ENCODE data around the gene NIFK. TPM values are rescaled to one million over a fixed set of nuclear protein-coding genes. Genes with fewer than 3 reads are reported as not detected.
"Not testable (repeated sequence)": the region's sequence is repeated elsewhere in the genome, so short reads cannot be mapped to it uniquely, and the experiment has no call there.

NIFK gene
- total and polyA plus RNA-seq, 5 donors, result 17.9 to 26.4 (median 23.9) TPM

- no peak for DNase-seq
- H3K27me3 ChIP-seq (ENCODE audit: control insufficient read depth, insufficient read depth), result no peaks in the 10 kb centered on the region
- no peak for ATAC-seq
- 75% methylated on average over 1 of the region's 1 CpG for WGBS
- intact Hi-C loops (cut with DNase I), result no loop called here
- H3K4me1 ChIP-seq (ENCODE audit: control insufficient read depth, insufficient read depth, low read length), result no peaks in the 10 kb centered on the region
- no peak overlapping the region for H3K4me3 ChIP-seq (ENCODE audit: low read length)
- H3K9me3 ChIP-seq (ENCODE audit: control insufficient read depth, low read length), result no peaks in the 10 kb centered on the region
- no peak overlapping the region for H3K27ac ChIP-seq (ENCODE audit: low read length)
Observed at GRCh38 chr2:121766624-121767023, 29.9 kb upstream of the NIFK start.

- intact Hi-C loops (cut with DNase I), result no loop called here
- Histone ChIP-seq H3K4me3 (ENCODE audit: low read length) (no peak overlapping the region), H3K27me3 (ENCODE audit: control insufficient read depth, insufficient read depth) (no peaks in the 10 kb centered on the region), H3K27ac (ENCODE audit: low read length) (no peak overlapping the region), H3K9me3 (ENCODE audit: control insufficient read depth, low read length) (no peaks in the 10 kb centered on the region), H3K4me1 (ENCODE audit: control insufficient read depth, insufficient read depth, low read length) (no peaks in the 10 kb centered on the region)
- DNase-seq (no peak), ATAC-seq (no peak)
- 92% methylated on average over 10 of the region's 10 CpGs for WGBS
Observed at GRCh38 chr2:121764681-121765228, 28.1 kb upstream of the NIFK start.

DNA sequence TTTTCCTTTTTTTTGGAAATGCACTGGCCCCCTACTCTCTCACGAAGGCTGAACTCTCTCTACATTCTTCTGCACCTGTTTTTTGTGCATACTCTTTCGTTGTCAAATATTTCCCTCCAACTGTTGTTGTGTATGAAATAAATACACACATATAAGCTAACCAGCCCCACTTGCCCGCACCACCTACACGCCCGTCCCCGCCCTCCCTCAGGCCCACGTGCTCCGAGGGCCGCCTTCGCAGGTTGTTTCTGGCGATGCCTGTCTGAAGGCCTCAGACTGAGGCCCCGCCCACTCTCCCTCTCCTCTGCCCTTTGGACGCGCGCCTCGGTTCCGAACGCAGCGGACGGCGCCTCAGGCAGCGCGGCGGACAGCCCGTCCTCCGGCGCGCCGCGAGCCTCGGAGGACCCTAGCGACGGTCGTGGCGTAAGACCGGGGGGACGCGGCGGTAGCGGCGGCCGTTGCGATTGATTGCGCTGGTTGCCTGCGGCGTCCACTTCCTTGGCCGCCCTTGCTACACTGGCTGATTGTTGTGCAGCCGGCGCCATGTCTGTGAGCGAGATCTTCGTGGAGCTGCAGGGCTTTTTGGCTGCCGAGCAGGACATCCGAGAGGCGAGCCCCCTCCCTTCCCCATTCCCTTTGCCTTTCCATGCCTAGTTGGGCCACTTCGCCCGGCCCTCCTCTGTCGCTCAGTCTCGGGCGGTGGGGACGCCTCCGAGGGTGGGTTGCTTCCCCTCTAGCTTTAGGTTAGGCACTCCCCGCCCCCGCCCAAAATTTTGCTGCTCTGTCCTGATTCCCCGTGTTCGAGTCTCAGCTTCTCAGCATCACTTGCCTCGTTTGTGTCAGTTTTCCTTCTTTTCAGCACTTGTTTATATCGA, 18.8 kb upstream of the NIFK start, which contains the start of gene TSN:
TSN (plus strand) TSS at position 415 of the 875 bp plus-strand sequence; CDS start at position 544, 129 bp downstream.
- 0% methylated on average over 67 of the region's 67 CpGs for WGBS
- Histone ChIP-seq H3K27me3 (ENCODE audit: control insufficient read depth, insufficient read depth) (no peaks in the 10 kb centered on the region), H3K9me3 (ENCODE audit: control insufficient read depth, low read length) (no peaks in the 10 kb centered on the region), H3K4me3 (ENCODE audit: low read length) (peak within 1 kb of the TSS; percentile 84), H3K4me1 (ENCODE audit: control insufficient read depth, insufficient read depth, low read length) (no peaks in the 10 kb centered on the region), H3K27ac (ENCODE audit: low read length) (peak within 1 kb of the TSS; percentile 50)
- DNase-seq, result peak; percentile 98 to 99 (median 99)
- ATAC-seq, result peak; percentile 100
- intact Hi-C loops (cut with DNase I), result no loop called here

- Histone ChIP-seq H3K9me3 (ENCODE audit: control insufficient read depth, low read length) (no peaks in the 10 kb centered on the region), H3K27ac (ENCODE audit: low read length) (no peak overlapping the region), H3K4me3 (ENCODE audit: low read length) (peak overlapping the region; percentile 69), H3K4me1 (ENCODE audit: control insufficient read depth, insufficient read depth, low read length) (no peaks in the 10 kb centered on the region), H3K27me3 (ENCODE audit: control insufficient read depth, insufficient read depth) (no peaks in the 10 kb centered on the region)
- ATAC-seq, result no peak
- intact Hi-C loops (cut with DNase I), result no loop called here
- no peak for DNase-seq
- 2% methylated on average over 8 of the region's 8 CpGs for WGBS
Observed at GRCh38 chr2:121754851-121755236, 18.2 kb upstream of the NIFK start.

DNA sequence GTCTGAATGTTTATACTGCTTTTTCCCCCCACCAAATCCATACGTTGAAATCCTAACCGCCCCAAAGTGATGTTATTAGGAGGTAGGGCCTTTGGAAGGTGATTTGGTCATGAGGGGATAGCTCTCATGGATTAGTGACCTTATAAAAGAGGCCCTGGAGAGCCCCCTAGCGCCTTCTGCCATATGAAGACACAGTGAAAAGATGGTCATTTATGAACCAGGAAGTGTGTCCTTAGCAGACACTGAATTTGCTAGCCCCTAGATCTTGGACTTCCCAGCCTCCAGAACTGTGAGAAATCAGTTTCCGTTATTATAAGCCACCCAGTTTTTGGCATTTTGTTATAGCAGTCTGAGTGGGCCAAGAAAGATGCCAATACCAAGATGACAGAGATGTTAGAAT, 11.5 kb upstream of the NIFK start:
- H3K27me3 ChIP-seq (ENCODE audit: control insufficient read depth, insufficient read depth), result no peaks in the 10 kb centered on the region
- peak in 1 of 3 donors; percentile 69 for DNase-seq
- intact Hi-C loops (cut with DNase I), result no loop called here
- H3K9me3 ChIP-seq (ENCODE audit: control insufficient read depth, low read length), result no peaks in the 10 kb centered on the region
- WGBS, result 60% methylated on average over 4 of the region's 4 CpGs
- H3K4me3 ChIP-seq (ENCODE audit: low read length), result no peak overlapping the region
- no peaks in the 10 kb centered on the region for H3K4me1 ChIP-seq (ENCODE audit: control insufficient read depth, insufficient read depth, low read length)
- no peak overlapping the region for H3K27ac ChIP-seq (ENCODE audit: low read length)
- ATAC-seq, result no peak

GRCh38 chr2:121746071-121746578, 9.4 kb upstream of the NIFK start:
- Histone ChIP-seq H3K27ac (ENCODE audit: low read length) (no peak overlapping the region), H3K9me3 (ENCODE audit: control insufficient read depth, low read length) (no peaks in the 10 kb centered on the region), H3K27me3 (ENCODE audit: control insufficient read depth, insufficient read depth) (no peaks in the 10 kb centered on the region), H3K4me3 (ENCODE audit: low read length) (no peak overlapping the region), H3K4me1 (ENCODE audit: control insufficient read depth, insufficient read depth, low read length) (no peaks in the 10 kb centered on the region)
- intact Hi-C loops (cut with DNase I), result no loop called here
- 40% methylated on average over 6 of the region's 6 CpGs for WGBS
- DNase-seq (no peak), ATAC-seq (peak in 1 of 2 donors; percentile 14)

DNA sequence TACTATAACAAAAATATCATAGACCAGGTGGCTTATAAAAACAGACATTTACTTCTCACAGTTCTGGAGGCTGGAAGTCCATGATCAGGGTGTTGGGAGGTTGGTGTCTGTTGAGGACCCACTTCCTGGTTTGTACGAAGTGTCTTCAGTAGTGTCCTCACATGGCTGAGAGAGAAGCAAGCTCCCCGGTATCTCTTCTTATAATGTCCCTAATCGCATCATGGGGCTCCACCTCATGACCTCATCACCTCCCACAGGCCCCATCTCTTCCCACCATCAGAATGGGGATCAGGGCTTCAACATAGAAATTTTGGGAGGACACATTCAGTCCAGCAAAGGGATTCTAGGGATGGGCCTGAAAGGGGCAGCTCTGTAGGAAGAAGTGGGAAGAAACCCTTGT, 4.8 kb upstream of the NIFK start:
- DNase-seq, result no peak
- Histone ChIP-seq H3K27ac (ENCODE audit: low read length) (no peak overlapping the region), H3K4me3 (ENCODE audit: low read length) (no peak overlapping the region), H3K4me1 (ENCODE audit: control insufficient read depth, insufficient read depth, low read length) (no peaks in the 10 kb centered on the region), H3K27me3 (ENCODE audit: control insufficient read depth, insufficient read depth) (no peaks in the 10 kb centered on the region), H3K9me3 (ENCODE audit: control insufficient read depth, low read length) (no peaks in the 10 kb centered on the region)
- intact Hi-C loops (cut with DNase I), result no loop called here
- 85% methylated on average over 3 of the region's 3 CpGs for WGBS
- no peak for ATAC-seq

DNA sequence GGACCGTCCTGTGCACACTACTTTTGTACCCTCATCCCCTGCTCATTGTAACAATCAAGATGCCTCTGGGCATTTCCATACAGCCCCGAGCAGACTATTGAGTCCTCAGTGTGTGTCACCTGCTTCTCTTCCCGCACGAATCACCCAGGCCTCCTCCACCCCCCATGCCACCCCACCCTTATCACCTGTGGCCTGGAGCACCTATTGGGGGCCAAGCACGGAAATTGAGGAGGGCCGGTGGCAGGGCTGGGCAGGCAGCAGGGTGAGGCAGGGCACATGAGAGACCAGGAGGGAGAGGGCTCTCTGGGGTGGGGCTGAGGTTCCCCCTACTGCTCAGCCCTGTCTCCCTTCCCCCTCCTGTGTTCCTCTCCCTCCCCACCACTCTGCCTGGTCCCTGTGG, 4.3 kb upstream of the NIFK start:
- no peaks in the 10 kb centered on the region for H3K27me3 ChIP-seq (ENCODE audit: control insufficient read depth, insufficient read depth)
- no peak overlapping the region for H3K4me3 ChIP-seq (ENCODE audit: low read length)
- WGBS, result 83% methylated on average over 6 of the region's 6 CpGs
- no peaks in the 10 kb centered on the region for H3K9me3 ChIP-seq (ENCODE audit: control insufficient read depth, low read length)
- no peak for ATAC-seq
- no peak overlapping the region for H3K27ac ChIP-seq (ENCODE audit: low read length)
- intact Hi-C loops (cut with DNase I), result no loop called here
- no peaks in the 10 kb centered on the region for H3K4me1 ChIP-seq (ENCODE audit: control insufficient read depth, insufficient read depth, low read length)
- no peak for DNase-seq

DNA sequence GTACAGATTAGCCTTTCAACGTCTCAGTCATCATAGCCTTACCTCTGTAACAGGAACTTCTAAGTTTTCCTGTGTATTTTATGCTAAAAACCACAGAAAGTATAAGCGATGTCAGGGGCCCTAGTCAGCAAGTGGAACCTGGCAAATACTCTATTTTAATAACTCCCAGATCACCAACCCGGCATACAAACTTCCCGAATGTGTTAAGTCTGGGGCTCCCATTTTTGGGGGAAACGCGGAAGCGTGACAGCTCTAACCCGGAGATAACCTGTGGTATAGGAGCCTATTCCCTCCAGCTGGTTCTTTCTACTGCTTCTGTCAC, 574 bp downstream of the NIFK start:
- peak overlapping the region; percentile 73 for H3K4me3 ChIP-seq (ENCODE audit: low read length)
- no peaks in the 10 kb centered on the region for H3K27me3 ChIP-seq (ENCODE audit: control insufficient read depth, insufficient read depth)
- no peaks in the 10 kb centered on the region for H3K9me3 ChIP-seq (ENCODE audit: control insufficient read depth, low read length)
- ATAC-seq (no peak), DNase-seq (no peak)
- H3K27ac ChIP-seq (ENCODE audit: low read length), result peak overlapping the region; percentile 31
- intact Hi-C loops (cut with DNase I), result no loop called here
- under 1% methylated on average over 8 of the region's 8 CpGs for WGBS
- H3K4me1 ChIP-seq (ENCODE audit: control insufficient read depth, insufficient read depth, low read length), result no peaks in the 10 kb centered on the region

GRCh38 chr2:121735518-121736074, 1.1 kb downstream of the NIFK start:
- no peak for ATAC-seq
- intact Hi-C loops (cut with DNase I), result no loop called here
- H3K27ac ChIP-seq (ENCODE audit: low read length), result no peak overlapping the region
- H3K27me3 ChIP-seq (ENCODE audit: control insufficient read depth, insufficient read depth), result no peaks in the 10 kb centered on the region
- no peaks in the 10 kb centered on the region for H3K4me1 ChIP-seq (ENCODE audit: control insufficient read depth, insufficient read depth, low read length)
- no peak for DNase-seq
- 37% methylated on average over 10 of the region's 10 CpGs for WGBS
- H3K9me3 ChIP-seq (ENCODE audit: control insufficient read depth, low read length), result no peaks in the 10 kb centered on the region
- peak overlapping the region; percentile 73 for H3K4me3 ChIP-seq (ENCODE audit: low read length)

DNA sequence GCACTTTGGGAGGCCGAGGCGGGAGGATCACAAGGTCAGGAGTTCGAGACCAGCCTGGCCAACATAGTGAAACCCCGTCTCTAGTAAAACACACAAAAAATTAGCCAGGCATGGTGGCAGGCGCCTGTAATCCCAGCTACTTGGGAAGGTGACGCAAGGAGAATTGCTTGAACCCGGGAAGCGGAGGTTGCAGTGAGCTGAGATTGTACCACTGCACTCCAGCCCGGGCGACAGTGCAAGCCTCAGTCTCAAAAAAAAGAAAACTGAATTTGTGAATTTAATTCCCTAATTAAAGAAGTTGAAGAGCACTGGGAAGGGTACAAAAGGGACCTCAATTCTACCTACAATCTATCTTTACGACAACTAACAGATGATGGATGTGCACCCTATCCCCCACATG, 2.1 kb downstream of the NIFK start:
- H3K4me3 ChIP-seq (ENCODE audit: low read length); H3K9me3 ChIP-seq (ENCODE audit: control insufficient read depth, low read length); H3K27ac ChIP-seq (ENCODE audit: low read length); ATAC-seq; DNase-seq; H3K4me1 ChIP-seq (ENCODE audit: control insufficient read depth, insufficient read depth, low read length); intact Hi-C loops (cut with DNase I); H3K27me3 ChIP-seq (ENCODE audit: control insufficient read depth, insufficient read depth): not testable (repeated sequence)
- WGBS, result 94% methylated on average over 11 of the region's 11 CpGs
